NCI-H524 (cell line): ENCODE results near the gene CALY.
A peak's percentile ranks its signal among the peaks of the same experiment; 100 is the strongest.

ENCODE experiments used
- DNase-seq, 2 experiments: peaks; one replicate each; lab custom pipeline; 2025; lab: John Stamatoyannopoulos, UW

CALY gene

GRCh38 chr10:133366130-133366478 is 29.4 kb upstream of the CALY start:
- DNase-seq = no peak

GRCh38 chr10:133365461-133366129 is 28.9 kb upstream of the CALY start:
- DNase-seq = no peak

GRCh38 chr10:133364645-133365431 is 28.1 kb upstream of the CALY start:
- DNase-seq = no peak

GRCh38 chr10:133362846-133363245 is 26.1 kb upstream of the CALY start:
- no peak for DNase-seq

DNA sequence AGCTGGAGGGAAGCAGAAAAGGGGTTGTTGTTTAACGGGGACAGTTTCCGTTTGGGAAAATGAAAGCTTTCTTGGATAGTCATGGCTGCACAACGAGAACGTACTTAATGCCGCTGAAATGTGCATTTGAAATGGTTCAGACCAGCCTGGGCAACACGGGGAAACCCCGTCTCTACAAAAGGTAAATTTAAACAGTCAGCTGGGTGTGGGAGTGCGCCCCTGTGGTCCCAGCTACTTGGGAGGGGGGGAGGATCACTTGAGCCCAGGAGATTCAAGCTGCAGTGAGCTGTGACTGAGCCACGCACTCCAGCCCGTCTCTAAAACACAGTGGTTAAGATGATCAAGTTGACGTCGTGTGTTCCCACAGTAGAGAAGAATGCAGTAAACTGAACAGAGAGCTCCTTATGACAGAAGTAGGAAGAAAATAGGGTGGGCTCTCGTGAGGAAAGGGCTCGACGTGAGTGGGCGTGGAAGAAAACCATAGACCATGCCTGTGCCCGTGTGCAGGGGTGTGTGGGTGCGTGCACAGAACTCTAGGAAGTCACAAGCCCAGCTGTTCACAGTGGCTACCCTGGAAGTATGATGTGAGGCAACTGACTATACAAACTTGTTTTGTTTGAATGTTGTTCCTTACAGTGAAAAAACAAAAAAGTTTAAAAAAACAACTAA is 25.2 kb upstream of the CALY start:
- no peak for DNase-seq

- DNase-seq = peak; percentile 92 to 95
Observed at GRCh38 chr10:133361227-133361626, 24.5 kb upstream of the CALY start.

DNA sequence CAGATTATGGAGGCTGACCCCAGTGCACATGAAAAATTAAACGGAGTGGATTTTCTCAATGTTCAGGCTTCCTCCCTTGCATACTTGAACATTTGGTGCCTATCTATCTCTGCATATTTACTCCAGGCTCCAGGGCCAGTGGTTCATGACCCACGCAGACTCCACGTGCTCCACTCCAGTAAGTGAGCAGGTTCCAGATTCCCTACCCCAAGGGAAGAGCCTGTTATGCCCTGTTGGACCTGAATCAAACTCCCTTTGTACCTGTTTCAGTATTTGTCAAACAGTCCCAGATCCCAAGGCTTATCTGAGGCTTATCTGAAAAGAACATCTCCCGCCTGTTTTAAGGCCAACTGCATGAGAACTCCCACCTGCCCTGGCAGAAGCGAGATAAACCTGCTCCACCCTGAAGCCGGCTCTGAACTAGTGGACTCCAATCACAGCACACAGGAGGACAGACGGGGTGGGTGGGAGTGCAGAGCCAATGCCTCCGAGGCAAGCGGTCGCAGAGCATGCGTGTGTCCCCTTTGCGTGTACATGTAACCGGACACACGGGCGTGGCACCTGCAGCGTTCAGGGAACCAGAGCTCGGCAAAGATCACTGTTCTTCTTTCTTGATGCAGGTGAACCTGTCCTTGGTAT is 23.4 kb upstream of the CALY start:
- DNase-seq = no peak

GRCh38 chr10:133359554-133359971 is 22.9 kb upstream of the CALY start:
- DNase-seq = no peak

- no peak for DNase-seq
Observed at GRCh38 chr10:133358925-133359310, 22.2 kb upstream of the CALY start.

DNA sequence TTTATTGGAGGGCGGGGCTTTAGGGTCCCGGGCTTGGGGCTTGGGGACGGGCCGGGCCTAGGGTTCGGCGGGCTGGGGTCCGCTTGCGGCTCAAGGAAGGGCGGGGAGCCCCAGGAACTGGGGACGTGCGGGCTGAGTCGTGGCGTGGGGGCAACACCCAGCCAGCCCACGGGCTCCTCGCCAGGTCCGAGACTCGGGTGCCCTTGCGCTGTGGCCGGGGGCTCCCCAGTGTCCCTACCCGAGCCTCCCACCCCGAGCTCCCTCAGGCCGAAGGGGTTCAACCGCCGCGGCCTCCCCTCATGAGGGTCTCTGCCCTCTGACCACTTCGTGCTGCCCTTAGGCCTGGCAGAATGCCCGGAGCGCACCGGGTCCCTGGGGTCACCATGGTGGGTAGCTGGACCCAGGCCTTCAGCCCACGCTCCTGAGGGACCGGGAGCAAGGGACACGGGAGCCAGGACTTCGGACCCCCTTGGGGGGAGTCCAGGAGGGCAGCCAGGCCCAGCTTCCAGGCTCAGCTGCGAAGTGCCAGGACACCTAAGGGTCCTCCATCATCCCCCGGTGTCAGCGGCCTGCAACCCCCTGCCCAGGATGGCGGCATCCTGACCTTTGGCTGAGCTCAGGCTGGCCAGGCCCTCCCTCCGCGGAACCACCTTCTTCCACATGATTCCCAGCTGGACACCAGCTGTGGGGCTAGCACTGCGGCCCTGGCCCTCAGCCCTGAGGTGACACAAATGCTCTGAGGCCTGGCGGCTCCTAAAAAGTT is 21.6 kb upstream of the CALY start:
- DNase-seq = no peak

DNA sequence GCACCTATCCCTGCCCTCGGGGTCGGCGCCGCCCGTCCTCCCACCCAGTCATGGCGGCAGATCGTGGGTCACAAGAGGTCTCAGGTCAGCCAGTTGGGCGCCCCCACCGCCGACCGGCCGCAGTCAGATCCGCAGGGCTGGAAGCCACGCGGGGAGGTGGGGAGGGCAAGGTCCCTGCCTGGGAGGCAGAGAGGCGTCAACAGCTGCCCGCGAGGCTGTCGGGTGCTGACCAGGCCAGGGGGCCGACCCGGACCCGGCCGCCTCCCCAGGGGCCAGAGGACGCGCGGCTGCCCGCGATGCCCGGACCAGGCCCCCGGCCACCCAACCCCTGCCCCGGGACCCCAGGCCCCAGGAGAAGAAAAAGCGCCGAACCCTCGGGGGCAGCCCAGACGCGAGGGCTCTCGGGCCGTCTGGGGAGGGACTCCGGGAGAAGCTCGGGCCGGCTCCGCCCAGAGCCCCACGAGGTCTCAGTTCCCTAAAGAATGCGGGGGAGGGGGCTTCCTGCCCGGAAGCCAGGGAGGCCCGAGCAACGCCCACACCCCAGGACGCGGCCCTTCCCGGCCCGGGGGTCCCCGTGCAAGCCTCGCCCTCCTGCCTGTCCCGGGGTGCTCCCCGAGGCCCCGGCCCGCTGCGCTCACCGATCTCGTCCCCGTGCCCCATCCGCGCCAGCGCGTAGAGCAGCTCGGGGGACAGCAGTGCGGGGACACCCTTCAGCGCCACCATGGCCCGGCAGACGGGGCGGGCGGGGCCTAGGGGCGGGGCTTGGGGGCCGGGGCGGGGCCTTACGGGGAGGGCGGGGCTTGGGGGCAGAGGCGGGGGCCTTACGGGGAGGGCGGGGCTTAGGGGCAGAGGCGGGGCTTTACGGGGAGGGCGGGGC is 20.8 kb upstream of the CALY start, which contains the start of gene FUOM:
FUOM (minus strand) TSS at position 735 of the 877 bp plus-strand sequence; CDS start at position 723, 12 bp downstream.
- DNase-seq = no peak

GRCh38 chr10:133356549-133357284 is 20.0 kb upstream of the CALY start:
- DNase-seq = no peak

GRCh38 chr10:133355991-133356390 is 19.3 kb upstream of the CALY start:
- no peak for DNase-seq

DNA sequence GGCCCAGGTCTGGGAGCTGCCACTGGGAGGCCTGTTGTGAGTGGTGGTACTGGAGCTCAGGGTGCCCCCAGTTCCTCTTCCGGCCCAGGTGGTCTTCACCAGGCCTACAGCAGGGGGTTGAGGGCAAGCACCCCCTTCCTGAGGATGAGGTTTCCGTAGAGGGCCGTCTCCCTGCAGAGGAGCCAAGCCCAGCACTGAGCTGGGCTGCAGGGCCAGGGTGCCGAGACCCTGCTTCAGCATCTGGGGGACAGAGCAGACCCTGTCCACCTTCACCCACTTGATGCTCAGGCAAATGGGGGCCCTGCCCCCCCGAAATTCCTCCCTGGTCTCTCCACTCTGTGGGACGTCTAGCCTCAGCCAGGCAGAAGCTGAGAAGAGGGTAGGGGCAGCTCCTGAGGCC is 18.6 kb upstream of the CALY start:
- no peak for DNase-seq

DNA sequence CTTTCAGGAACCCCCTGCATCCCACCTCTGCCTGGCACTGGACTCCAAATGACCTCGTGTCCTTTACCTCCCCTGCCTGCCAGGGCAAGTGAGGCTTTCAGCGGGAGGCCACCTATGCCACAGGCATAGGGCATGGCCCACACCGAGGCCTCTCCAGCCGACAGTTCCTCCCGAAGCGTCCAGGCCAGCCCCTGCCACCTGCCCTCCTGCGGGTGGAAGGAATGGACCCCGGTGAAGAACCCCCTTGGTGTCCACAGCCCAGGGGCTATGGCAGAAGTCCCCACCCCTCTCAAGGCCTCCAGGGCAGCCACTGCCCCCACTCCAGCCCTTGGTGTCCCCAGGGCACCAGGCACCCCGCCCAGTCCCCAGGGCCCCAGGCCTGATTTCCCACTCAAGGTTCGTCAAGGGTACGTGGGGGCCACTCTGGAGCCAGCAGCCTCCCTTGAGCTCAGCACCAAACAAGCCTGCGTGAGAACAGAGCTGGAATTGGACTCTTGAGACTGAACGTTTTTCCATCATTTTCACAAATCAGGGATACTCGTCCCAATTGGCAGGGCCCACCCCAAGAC is 18.1 kb upstream of the CALY start:
- DNase-seq = no peak

DNA sequence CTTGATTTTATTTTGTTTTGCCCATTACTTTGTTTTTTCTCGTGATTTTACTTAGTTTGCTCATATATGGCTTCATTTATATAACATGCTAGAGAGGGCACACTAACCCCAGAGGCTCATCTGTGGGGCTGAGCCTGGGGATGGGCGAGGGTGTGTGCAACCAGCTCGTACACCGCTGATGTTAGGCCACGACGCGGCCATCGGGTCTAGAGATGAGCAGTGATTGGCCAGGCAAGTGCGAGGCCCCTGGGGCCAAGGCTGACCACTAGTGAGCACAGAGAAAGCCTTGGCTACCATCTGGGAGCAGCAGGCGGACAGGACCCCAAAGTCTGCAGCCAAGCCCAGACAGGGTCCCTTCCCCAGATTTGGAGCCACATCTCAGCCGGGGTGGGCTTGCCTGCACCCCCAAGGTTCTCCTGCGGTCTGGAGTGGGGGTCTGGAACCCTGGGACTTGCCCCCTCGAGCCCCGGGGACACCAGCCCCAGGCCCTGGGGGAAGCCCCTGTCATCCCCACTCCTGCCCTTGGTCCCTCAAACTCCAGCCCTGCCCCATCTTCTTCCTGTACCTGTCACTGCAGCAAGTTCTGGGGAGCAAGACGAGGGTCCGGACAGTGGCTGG is 17.4 kb upstream of the CALY start:
- no peak for DNase-seq

- DNase-seq = no peak
Observed at GRCh38 chr10:133353202-133353959, 16.7 kb upstream of the CALY start.
